PFSK-1 (cell line): ENCODE results near the gene ZDHHC14.

Experiments
- FOXP2 ChIP-seq: optimal IDR thresholded peaks from 2 replicates; pipeline ENCODE3; 2011; ENCODE audit warnings: borderline replicate concordance, control low read depth, inconsistent platforms; ENCODE audit not compliant: insufficient read depth; ENCODE audit errors: extremely low read length, extremely low read depth
- POLR2AphosphoS5 ChIP-seq: IDR thresholded peaks from 2 replicates; pipeline ENCODE4 v1.6.1; 2012; ENCODE audit warnings: low read depth, mild to moderate bottlenecking, control low read depth, low read length, moderate library complexity
- REST ChIP-seq, 2 experiments: IDR thresholded peaks; 2 replicates each; pipeline versions ENCODE4 v1.6.1 to v1.8.0; 2011 to 2012; ENCODE audit warnings: low read depth in 2 of 2, low read length in 2 of 2, control low read depth in 1 of 2, inconsistent platforms in 1 of 2, mild to moderate bottlenecking in 1 of 2, moderate library complexity in 1 of 2; ENCODE audit not compliant: insufficient read depth in 1 of 2
- SIN3A ChIP-seq: IDR thresholded peaks from 2 replicates; pipeline ENCODE4 v1.6.1; 2012; ENCODE audit warnings: mild to moderate bottlenecking, low read length, moderate library complexity, borderline replicate concordance; ENCODE audit not compliant: insufficient read depth
- TAF1 ChIP-seq: IDR thresholded peaks from 2 replicates; pipeline ENCODE4 v1.6.1; 2012; ENCODE audit warnings: low read length, control low read depth, borderline replicate concordance; ENCODE audit not compliant: insufficient read depth

The ZDHHC14 gene

GRCh38 chr6:157510323-157511188 lies 129.6 kb downstream of the ZDHHC14 start:
- TF ChIP-seq POLR2AphosphoS5 (no peak), FOXP2 (no peak), TAF1 (no peak)

- TF ChIP-seq REST (IDR thresholded peaks at IDR 0.05; ENCODE audit: insufficient read depth in 1 of 2, low read depth in 2 of 2, low read length in 2 of 2) = no peak
- TF ChIP-seq FOXP2 = no peak
- no peak for TF ChIP-seq TAF1
- no peak for TF ChIP-seq POLR2AphosphoS5
- TF ChIP-seq SIN3A = no peak
These were observed 130.8 kb downstream of the ZDHHC14 start for GRCh38 chr6:157511682-157512381.

- no peak for TF ChIP-seq SIN3A
- no peak for TF ChIP-seq FOXP2
- TF ChIP-seq TAF1 = no peak
- no peak for TF ChIP-seq REST (IDR thresholded peaks at IDR 0.05; ENCODE audit: insufficient read depth in 1 of 2, low read depth in 2 of 2, low read length in 2 of 2)
- no peak for TF ChIP-seq POLR2AphosphoS5
These were observed 131.3 kb downstream of the ZDHHC14 start for GRCh38 chr6:157512382-157512682.

GRCh38 chr6:157513004-157513603 lies 132.1 kb downstream of the ZDHHC14 start:
- TF ChIP-seq TAF1 (no peak), REST (IDR thresholded peaks at IDR 0.05; ENCODE audit: insufficient read depth in 1 of 2, low read depth in 2 of 2, low read length in 2 of 2) (no peak), FOXP2 (no peak), SIN3A (no peak), POLR2AphosphoS5 (no peak)

- TF ChIP-seq SIN3A (no peak), TAF1 (no peak), FOXP2 (no peak), REST (IDR thresholded peaks at IDR 0.05; ENCODE audit: insufficient read depth in 1 of 2, low read depth in 2 of 2, low read length in 2 of 2) (no peak), POLR2AphosphoS5 (no peak)
These were observed 132.9 kb downstream of the ZDHHC14 start for GRCh38 chr6:157513619-157514485.
